Transverse colon (tissue), 4 donors: Measurements from ENCODE around the gene DNAI2. TPM values are rescaled to one million over a fixed set of nuclear protein-coding genes. Genes with fewer than 3 reads are reported as not detected.

Experiments used
- DNase-seq: peaks from one replicate; pipeline ENCODE4 v3.0.0-alpha.2; 2019
- H3K27ac ChIP-seq, 4 donors: fragments of 200-600 bp; sonication (generic); 2 replicates each; pipeline ENCODE4 v1.5.1; 2016 to 2018; ENCODE audit warnings: inconsistent platforms in 4 of 4
- H3K27me3 ChIP-seq: fragments of 200-600 bp; sonication (generic); 2 replicates; pipeline ENCODE4 v1.5.1; 2017; ENCODE audit warnings: inconsistent platforms
- H3K36me3 ChIP-seq, 4 donors: fragments of 200-600 bp; sonication (generic); 2 replicates each; pipeline ENCODE4 v1.5.1; 2017 to 2019; ENCODE audit warnings: inconsistent platforms in 4 of 4
- H3K4me1 ChIP-seq, 4 donors: fragments of 200-600 bp; sonication (generic); 2 replicates each; pipeline ENCODE4 v1.5.1; 2017 to 2020; ENCODE audit warnings: inconsistent platforms in 4 of 4
- H3K4me3 ChIP-seq, 4 donors: fragments of 200-600 bp; sonication (generic); 1 replicate in 1 of 4; 2 replicates in 3 of 4; pipeline versions ENCODE4 v1.5.1 to v1.6.1; 2017 to 2019; ENCODE audit warnings: inconsistent platforms in 4 of 4
- H3K9me3 ChIP-seq, 2 donors: fragments of 200-600 bp; sonication (generic); 2 replicates each; pipeline ENCODE4 v1.5.1; 2017 to 2019; ENCODE audit warnings: inconsistent platforms in 2 of 2
- CTCF ChIP-seq, 5 experiments: fragments of 200-600 bp in 3 of 5; fragments of 450-650 bp in 2 of 5; sonication (generic) in 3 of 5; IDR thresholded peaks; 1 replicate in 2 of 5; 2 replicates in 3 of 5; pipeline ENCODE4 v1.5.1; 2016 to 2017; ENCODE audit warnings: antibody characterized with exemption in 5 of 5, inconsistent platforms in 3 of 5, mild to moderate bottlenecking in 2 of 5, moderate library complexity in 1 of 5
- EP300 ChIP-seq: sonication (generic); formaldehyde crosslinking; IDR thresholded peaks from one replicate; pipeline ENCODE4 v1.6.1; 2017; ENCODE audit warnings: antibody characterized with exemption, low read depth
- POLR2A ChIP-seq: fragments of 450-650 bp; IDR thresholded peaks from one replicate; pipeline ENCODE4 v1.6.1; 2016; ENCODE audit warnings: antibody characterized with exemption, mild to moderate bottlenecking, moderate library complexity
- POLR2AphosphoS5 ChIP-seq, 3 donors: sonication (generic); formaldehyde crosslinking; IDR thresholded peaks; one replicate each; pipeline ENCODE4 v1.6.1; 2016; ENCODE audit warnings: antibody characterized with exemption in 3 of 3
- WGBS, 2 donors: methylation state at CpG; one replicate each; pipeline ENCODE4 v1.1.5; 2018; ENCODE audit warnings: low coverage in 1 of 2; 5-methylcytosine and 5-hydroxymethylcytosine counted together
- in situ Hi-C, 4 donors: fragments of 200-750 bp; cut with MboI; loops; one replicate each; pipeline versions ENCODE4 v1.15.0 to v1.15.1; 2017; ENCODE audit warnings: low sequenced_read_pairs in 3 of 4, low pct_ligation_motif_present in 1 of 4, low pct_unique_long_range_greater_than_20kb in 1 of 4
- intact Hi-C: fragments of 100-400 bp; cut with DNase I; formaldehyde crosslinking; loops from one replicate; pipeline ENCODE4 v1.15.1; 2023; ENCODE audit warnings: low total_unique reads
- total RNA-seq, 4 donors: library from RNA; depleted of rRNA; stranded (reverse); fragments of >200 nt; gene quantifications; one replicate each; pipeline ENCODE4 v1.1.0, GENCODE V29; 2016

DNAI2 gene
- total RNA-seq, 4 donors from 2014 or later, result not detected

- WGBS, 2 donors, result 79% methylated on average over 7 of the region's 8 CpGs; no CpG with 5 or more reads in 1 of the 2 donors
- Histone ChIP-seq H3K36me3 (no peaks in the 10 kb centered on the region), H3K27ac (no peak overlapping the region), H3K9me3 (no peaks in the 10 kb centered on the region), H3K4me3 (no peak overlapping the region), H3K27me3 (peaks cover 30% of the 10 kb centered on the region), H3K4me1 (peaks cover 0 to 20% (median 13%) of the 10 kb centered on the region in 4 donors)
- no peak for DNase-seq
- intact Hi-C loops, result loop anchor here (2.0 kb wide), 1 partner anchor 72 kb away; no protein-coding TSS in a partner anchor
- no peak for TF ChIP-seq POLR2AphosphoS5 (IDR thresholded peaks at IDR 0.05)
- no peak for TF ChIP-seq POLR2A
- no peak for TF ChIP-seq EP300
- no peak for TF ChIP-seq CTCF (IDR thresholded peaks at IDR 0.05)
- in situ Hi-C loops, result no loop called here
These were observed 56.4 kb downstream of the DNAI2 start for GRCh38 chr17:74330446-74330845.

- Histone ChIP-seq H3K36me3 (no peaks in the 10 kb centered on the region), H3K27ac (peak overlapping the region; percentile 23 to 61 (median 53)), H3K9me3 (no peaks in the 10 kb centered on the region), H3K4me1 (peaks cover 0 to 4% (median 0%) of the 10 kb centered on the region in 4 donors), H3K27me3 (peaks cover 13% of the 10 kb centered on the region), H3K4me3 (no peak overlapping the region)
- DNase-seq, result no peak
- 64% methylated on average over 7 of the region's 7 CpGs; no CpG with 5 or more reads in 1 of the 2 donors for WGBS, 2 donors
- intact Hi-C loops (no loop called here), in situ Hi-C loops (no loop called here)
- TF ChIP-seq POLR2AphosphoS5 (IDR thresholded peaks at IDR 0.05), result no peak
These were observed 58.1 kb downstream of the DNAI2 start for GRCh38 chr17:74332017-74332650.

- DNase-seq, result peak; percentile 50
- WGBS, 2 donors, result 23% methylated on average over 11 of the region's 11 CpGs; no CpG with 5 or more reads in 1 of the 2 donors
- intact Hi-C loops (no loop called here), in situ Hi-C loops (no loop called here)
- H3K9me3 ChIP-seq, result no peaks in the 10 kb centered on the region
- no peaks in the 10 kb centered on the region for H3K36me3 ChIP-seq
- TF ChIP-seq CTCF (IDR thresholded peaks at IDR 0.05), result no peak
- TF ChIP-seq EP300, result no peak
- TF ChIP-seq POLR2A, result no peak
- TF ChIP-seq POLR2AphosphoS5 (IDR thresholded peaks at IDR 0.05), result peak; percentile 41 to 62 (median 60)
- H3K4me1 ChIP-seq, result peaks cover 0 to 4% (median 0%) of the 10 kb centered on the region in 4 donors
- peak overlapping the region; percentile 23 to 61 (median 53) for H3K27ac ChIP-seq
- H3K4me3 ChIP-seq, result no peak overlapping the region
- H3K27me3 ChIP-seq, result peaks cover 7% of the 10 kb centered on the region
These were observed 58.8 kb downstream of the DNAI2 start for GRCh38 chr17:74332763-74333283.

- peaks cover 8% of the 10 kb centered on the region for H3K27me3 ChIP-seq
- peaks cover 0 to 4% (median 0%) of the 10 kb centered on the region in 4 donors for H3K4me1 ChIP-seq
- peak overlapping the region in 2 of 4 donors; percentile 4 to 37 for H3K27ac ChIP-seq
- TF ChIP-seq POLR2AphosphoS5 (IDR thresholded peaks at IDR 0.05) (no peak), POLR2A (no peak), CTCF (IDR thresholded peaks at IDR 0.05) (no peak), EP300 (no peak)
- in situ Hi-C loops, result no loop called here
- H3K4me3 ChIP-seq, result no peak overlapping the region
- intact Hi-C loops, result no loop called here
- no peaks in the 10 kb centered on the region for H3K9me3 ChIP-seq
- no peaks in the 10 kb centered on the region for H3K36me3 ChIP-seq
- 42 to 57% methylated on average over 1 to 2 of the region's 2 CpGs for WGBS, 2 donors
- DNase-seq, result no peak
These were observed 60.5 kb downstream of the DNAI2 start for GRCh38 chr17:74334393-74335039.
